Measurements from ENCODE around the gene PFKFB1. TPM values are rescaled to one million over a fixed set of nuclear protein-coding genes. Genes with fewer than 3 reads are reported as not detected.

PFKFB1 gene
- total and polyA plus RNA-seq, 9 of the 15 experiments (the other 6 are each of a cell fraction or from before 2014, with no cell fraction given): 0.07 to 0.24 (median 0.15) TPM; not detected in 2

- Histone ChIP-seq H3K9ac (ENCODE audit: insufficient read depth in 1 of 2, low read depth in 2 of 2, low read length in 2 of 2) (no peak overlapping the region), H3K27me3 (ENCODE audit: control insufficient read depth in 2 of 2, insufficient read depth in 2 of 2, low read length in 2 of 2) (no peaks in the 10 kb centered on the region), H2AFZ (ENCODE audit: low read depth, low read length) (no peak overlapping the region), H3K36me3 (ENCODE audit: control insufficient read depth, insufficient read depth, low read length) (peaks cover 37% of the 10 kb centered on the region), H3K4me2 (ENCODE audit: insufficient read depth, low read length) (no peak overlapping the region), H4K20me1 (replicated peaks; ENCODE audit: control insufficient read depth, insufficient read depth, low read length) (no peaks in the 10 kb centered on the region), H3K27ac (ENCODE audit: extremely low read depth, low read depth, low read length) (no peak overlapping the region; the same call in 2 of the 3 replicates), H3K4me3 (no peak overlapping the region), H3K4me1 (replicated peaks in 1 of 2; ENCODE audit: control insufficient read depth in 2 of 2, insufficient read depth in 2 of 2, low read length in 2 of 2) (peaks cover 4 to 6% of the 10 kb centered on the region in 2 experiments; a peak in 4 of 5 replicates), H3K9me1 (ENCODE audit: control insufficient read depth, insufficient read depth, low read length) (no peaks in the 10 kb centered on the region), H3K9me3 (replicated peaks; ENCODE audit: control insufficient read depth, insufficient read depth, low read depth, low read length) (no peaks in the 10 kb centered on the region), H3K79me2 (ENCODE audit: control insufficient read depth, insufficient read depth, low read length) (no peaks in the 10 kb centered on the region)
- DNase-seq (ENCODE audit: extremely low read depth in 1 of 4, low spot score in 3 of 4): no peak
- in situ Hi-C loops (cut with MboI) (no loop called here), intact Hi-C loops (cut with micrococcal nuclease) (loop anchor here (10.0 kb wide), 1 partner anchor 46 kb away; no protein-coding TSS in a partner anchor)
- peak; percentile 42 for FAIRE-seq
- WGBS (ENCODE audit: insufficient coverage, low coverage, missing lambda C conversion rate): 58% methylated on average over 8 of the region's 9 CpGs
- ChIA-PET POLR2A (interaction anchor here (0.9 to 2.0 kb wide), 3 partner anchors 9 to 20 kb away, joined by 3 to 10 read pairs (median 4); partner anchors contain the start of gene APEX2), CTCF (ENCODE audit: low intra/inter-chr PET ratio) (no interaction called here)
- no peak; the same call in 2 of the 3 replicates for ATAC-seq
- TF ChIP-seq ZKSCAN3 (CRISPR knock-in tag; IDR thresholded peaks at IDR 0.05) (no peak), ZNF175 (CRISPR knock-in tag; IDR thresholded peaks at IDR 0.05; ENCODE audit: low read depth) (no peak), PCBP2 (IDR thresholded peaks at IDR 0.05; ENCODE audit: low read depth, low read length, poor library complexity, severe bottlenecking) (no peak)
- no TSS peak for BruUV-seq (replicated peaks)
Measured at GRCh38 chrX:55008571-55009358, 14.8 kb upstream of the PFKFB1 start.

GRCh38 chrX:55007656-55008055 lies 13.7 kb upstream of the PFKFB1 start:
- Histone ChIP-seq H3K4me2 (ENCODE audit: insufficient read depth, low read length) (no peak overlapping the region), H3K4me1 (replicated peaks in 1 of 2; ENCODE audit: control insufficient read depth in 2 of 2, insufficient read depth in 2 of 2, low read length in 2 of 2) (peaks cover 4 to 8% of the 10 kb centered on the region in 2 experiments; a peak in 4 of 5 replicates), H3K4me3 (no peak overlapping the region), H3K9me3 (replicated peaks; ENCODE audit: control insufficient read depth, insufficient read depth, low read depth, low read length) (no peaks in the 10 kb centered on the region), H3K9ac (ENCODE audit: insufficient read depth in 1 of 2, low read depth in 2 of 2, low read length in 2 of 2) (no peak overlapping the region), H4K20me1 (replicated peaks; ENCODE audit: control insufficient read depth, insufficient read depth, low read length) (no peaks in the 10 kb centered on the region), H2AFZ (ENCODE audit: low read depth, low read length) (no peak overlapping the region), H3K27ac (ENCODE audit: extremely low read depth, low read depth, low read length) (no peak overlapping the region), H3K27me3 (ENCODE audit: control insufficient read depth in 2 of 2, insufficient read depth in 2 of 2, low read length in 2 of 2) (no peaks in the 10 kb centered on the region), H3K79me2 (ENCODE audit: control insufficient read depth, insufficient read depth, low read length) (peaks cover 3% of the 10 kb centered on the region; the same call in 1 of the 3 replicates), H3K36me3 (ENCODE audit: control insufficient read depth, insufficient read depth, low read length) (peaks cover 48% of the 10 kb centered on the region), H3K9me1 (ENCODE audit: control insufficient read depth, insufficient read depth, low read length) (no peaks in the 10 kb centered on the region)
- ATAC-seq (peak; percentile 63), FAIRE-seq (no peak), DNase-seq (ENCODE audit: extremely low read depth in 1 of 4, low spot score in 3 of 4) (no peak)
- intact Hi-C loops (cut with micrococcal nuclease): loop anchor here (10.0 kb wide), 1 partner anchor 47 kb away; no protein-coding TSS in a partner anchor
- BruUV-seq (replicated peaks): no TSS peak
- ChIA-PET POLR2A (no interaction called here), CTCF (ENCODE audit: low intra/inter-chr PET ratio) (no interaction called here)
- 50% methylated on average over 5 of the region's 6 CpGs for WGBS (ENCODE audit: insufficient coverage, low coverage, missing lambda C conversion rate)
- in situ Hi-C loops (cut with MboI): no loop called here
- TF ChIP-seq PATZ1 (CRISPR knock-in tag; IDR thresholded peaks at IDR 0.05; ENCODE audit: borderline replicate concordance) (no peak), BCL6 (CRISPR knock-in tag; IDR thresholded peaks at IDR 0.05) (no peak), BRF1 (IDR thresholded peaks at IDR 0.05; ENCODE audit: borderline replicate concordance, extremely low read depth, insufficient read length) (no peak), BRD4 (IDR thresholded peaks at IDR 0.05) (no peak), POLR2AphosphoS5 (IDR thresholded peaks at IDR 0.05; ENCODE audit: control insufficient read depth, insufficient read depth, low read depth, low read length) (no peak)

All from K562 (cell line).